Mucosa of stomach (tissue), 1 donor: ENCODE results near the gene PDZD2.

Experiments used
- H3K27me3 ChIP-seq: one replicate; pipeline ENCODE4 v1.7.0; 2013; ENCODE audit warnings: mild to moderate bottlenecking, low read length; ENCODE audit not compliant: control insufficient read depth, insufficient read depth
- H3K36me3 ChIP-seq: one replicate; pipeline ENCODE4 v1.7.0; 2013; ENCODE audit warnings: low read length; ENCODE audit not compliant: control insufficient read depth, insufficient read depth
- H3K4me1 ChIP-seq: one replicate; pipeline ENCODE4 v1.7.0; 2013; ENCODE audit warnings: mild to moderate bottlenecking, low read length; ENCODE audit not compliant: control insufficient read depth, insufficient read depth
- H3K4me3 ChIP-seq: one replicate; pipeline ENCODE4 v1.7.0; 2013; ENCODE audit warnings: low read length
- H3K9ac ChIP-seq: one replicate; pipeline ENCODE4 v1.7.0; 2013; ENCODE audit warnings: mild to moderate bottlenecking, low read length, moderate library complexity
- H3K9me3 ChIP-seq: one replicate; pipeline ENCODE4 v1.7.0; 2013; ENCODE audit warnings: mild to moderate bottlenecking, low read length, moderate library complexity; ENCODE audit not compliant: control insufficient read depth
- donor health status: Pancreatic carcinoma.

The PDZD2 gene

DNA sequence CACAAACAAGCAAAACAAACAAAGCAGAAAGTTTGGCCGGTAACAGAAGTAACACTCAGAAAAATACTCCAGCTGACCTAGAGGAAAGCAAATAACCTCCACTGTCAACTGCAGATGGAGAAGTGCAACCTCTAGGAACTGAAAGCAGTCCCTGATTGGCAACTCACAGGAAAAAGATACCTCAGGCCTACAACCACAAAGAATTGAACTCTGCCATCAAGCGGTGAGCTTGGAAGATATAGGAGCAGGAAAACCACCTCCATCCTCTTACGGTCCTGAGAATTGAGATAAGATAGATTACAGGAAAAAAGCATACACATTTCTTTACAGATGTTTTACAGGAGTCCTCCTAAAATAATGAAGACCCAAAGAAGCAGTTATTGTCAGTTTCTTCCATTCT, 184.5 kb downstream of the PDZD2 start:
- Histone ChIP-seq H3K36me3 (no peaks in the 10 kb centered on the region), H3K4me1 (no peaks in the 10 kb centered on the region), H3K4me3 (no peak overlapping the region), H3K9ac (no peak overlapping the region), H3K27me3 (peaks cover 3% of the 10 kb centered on the region), H3K9me3 (no peaks in the 10 kb centered on the region)

DNA sequence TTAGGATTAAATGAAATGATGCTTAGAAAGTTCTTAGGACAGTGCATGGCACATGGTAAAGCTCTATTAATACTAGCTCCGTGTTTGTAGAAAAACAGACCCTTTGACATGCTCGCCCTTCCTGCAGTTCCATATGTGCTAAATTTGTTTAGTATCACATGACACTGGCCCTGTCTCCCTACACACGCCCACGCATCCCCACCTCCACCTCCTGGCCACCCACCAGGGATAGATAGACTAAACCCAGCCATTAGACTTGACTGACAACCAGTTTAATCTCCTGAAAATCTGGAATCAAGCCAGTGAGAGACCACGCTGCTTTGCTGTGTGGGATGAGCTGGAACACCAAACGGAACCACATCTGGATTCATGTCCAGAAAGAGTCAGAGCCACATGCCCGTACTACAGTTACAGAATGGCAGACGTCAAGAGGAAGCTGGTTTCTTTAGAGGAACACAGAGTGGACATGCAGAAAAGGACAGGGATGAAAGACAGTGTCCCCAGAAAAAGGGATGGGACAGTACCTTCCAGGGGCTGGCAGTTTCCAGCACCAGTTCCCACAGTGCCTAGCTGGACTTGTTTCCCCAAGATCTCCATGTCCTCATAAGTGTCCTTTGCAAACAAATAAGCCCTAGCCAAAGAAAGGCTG, 186.1 kb downstream of the PDZD2 start:
- Histone ChIP-seq H3K27me3 (peaks cover 3% of the 10 kb centered on the region), H3K4me1 (no peaks in the 10 kb centered on the region), H3K36me3 (no peaks in the 10 kb centered on the region), H3K9me3 (no peaks in the 10 kb centered on the region), H3K9ac (no peak overlapping the region), H3K4me3 (no peak overlapping the region)

- H3K27me3 ChIP-seq, result peaks cover 3% of the 10 kb centered on the region
- H3K36me3 ChIP-seq, result no peaks in the 10 kb centered on the region
- H3K4me3 ChIP-seq, result no peak overlapping the region
- H3K9ac ChIP-seq, result no peak overlapping the region
- no peaks in the 10 kb centered on the region for H3K4me1 ChIP-seq
- H3K9me3 ChIP-seq, result no peaks in the 10 kb centered on the region
Observed at GRCh38 chr5:31825518-31826068, 186.7 kb downstream of the PDZD2 start.

- Histone ChIP-seq H3K4me1 (no peaks in the 10 kb centered on the region), H3K9ac (no peak overlapping the region), H3K36me3 (no peaks in the 10 kb centered on the region), H3K9me3 (no peaks in the 10 kb centered on the region), H3K27me3 (peaks cover 3% of the 10 kb centered on the region), H3K4me3 (no peak overlapping the region)
Observed at GRCh38 chr5:31827867-31828266, 188.9 kb downstream of the PDZD2 start.

GRCh38 chr5:31832966-31833365, 194.0 kb downstream of the PDZD2 start:
- Histone ChIP-seq H3K27me3 (no peaks in the 10 kb centered on the region), H3K36me3 (no peaks in the 10 kb centered on the region), H3K4me3 (no peak overlapping the region), H3K4me1 (no peaks in the 10 kb centered on the region), H3K9ac (no peak overlapping the region), H3K9me3 (no peaks in the 10 kb centered on the region)

DNA sequence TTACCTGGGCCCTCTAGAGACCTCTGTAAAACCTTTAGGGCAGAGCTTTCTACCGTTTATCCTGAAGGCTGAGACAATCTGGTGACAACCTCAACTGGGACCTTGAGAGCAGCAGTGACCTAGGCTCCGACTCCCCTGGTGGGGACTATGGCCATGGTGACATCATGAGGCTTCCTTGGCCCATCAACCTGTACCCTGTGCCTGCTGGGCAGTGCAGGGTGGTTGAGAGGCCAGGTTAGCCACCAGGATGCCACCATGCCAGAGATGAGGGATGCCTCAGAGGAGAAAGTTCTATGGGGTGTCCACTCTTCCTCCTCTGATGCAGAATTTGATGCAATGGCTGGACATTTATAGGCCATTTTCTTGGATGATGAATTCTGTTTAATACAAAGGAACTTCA, 194.8 kb downstream of the PDZD2 start:
- H3K9ac ChIP-seq, result no peak overlapping the region
- no peaks in the 10 kb centered on the region for H3K4me1 ChIP-seq
- no peaks in the 10 kb centered on the region for H3K27me3 ChIP-seq
- no peaks in the 10 kb centered on the region for H3K9me3 ChIP-seq
- no peak overlapping the region for H3K4me3 ChIP-seq
- no peaks in the 10 kb centered on the region for H3K36me3 ChIP-seq

DNA sequence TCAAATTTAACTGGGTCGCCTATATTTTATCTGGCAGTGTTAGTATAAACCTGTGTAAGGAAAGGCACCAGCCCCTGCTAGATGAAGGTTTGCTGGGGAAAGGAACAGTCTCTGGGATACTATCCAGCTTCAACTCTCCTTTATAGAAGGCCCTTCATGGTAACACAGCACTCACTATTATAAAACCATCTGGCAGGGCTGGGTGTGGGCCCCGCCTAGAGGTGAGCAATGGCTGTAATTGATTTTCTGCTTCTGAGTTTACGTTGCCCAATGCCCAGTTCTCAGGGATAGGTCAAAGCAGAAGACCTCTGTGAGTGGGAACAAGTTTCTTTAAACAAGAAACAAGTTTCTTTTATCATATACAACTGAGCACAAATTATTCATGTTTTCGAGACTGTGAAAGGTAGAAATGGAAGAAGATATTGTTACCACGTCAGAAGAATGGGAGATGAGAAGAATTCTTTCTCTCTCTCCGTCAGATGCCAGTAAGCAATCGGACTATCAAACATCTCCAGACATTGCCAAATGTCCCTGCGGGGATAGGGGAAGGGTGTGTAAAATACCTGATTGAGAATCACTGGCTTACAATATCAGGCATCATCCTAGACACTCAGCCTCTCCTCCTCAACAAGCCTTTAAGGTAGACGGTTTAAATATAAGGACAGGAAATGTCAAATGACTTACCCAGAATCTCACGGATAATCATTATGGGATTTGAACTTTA, 205.9 kb downstream of the PDZD2 start:
- no peaks in the 10 kb centered on the region for H3K9me3 ChIP-seq

GRCh38 chr5:31845361-31845760, 206.4 kb downstream of the PDZD2 start:
- H3K9ac ChIP-seq, result no peak overlapping the region
- H3K4me1 ChIP-seq, result no peaks in the 10 kb centered on the region
- no peak overlapping the region for H3K4me3 ChIP-seq
- H3K27me3 ChIP-seq, result no peaks in the 10 kb centered on the region
- H3K36me3 ChIP-seq, result no peaks in the 10 kb centered on the region
- no peaks in the 10 kb centered on the region for H3K9me3 ChIP-seq

More for the DNA sequence above, 205.9 kb downstream of the PDZD2 start:
- no peaks in the 10 kb centered on the region for H3K36me3 ChIP-seq
- H3K4me3 ChIP-seq, result no peak overlapping the region
- H3K9ac ChIP-seq, result no peak overlapping the region
- no peaks in the 10 kb centered on the region for H3K27me3 ChIP-seq
- no peaks in the 10 kb centered on the region for H3K4me1 ChIP-seq

GRCh38 chr5:31846934-31847333, 208.0 kb downstream of the PDZD2 start:
- Histone ChIP-seq H3K36me3 (no peaks in the 10 kb centered on the region), H3K27me3 (no peaks in the 10 kb centered on the region), H3K4me3 (no peak overlapping the region), H3K9ac (no peak overlapping the region), H3K9me3 (no peaks in the 10 kb centered on the region), H3K4me1 (no peaks in the 10 kb centered on the region)

DNA sequence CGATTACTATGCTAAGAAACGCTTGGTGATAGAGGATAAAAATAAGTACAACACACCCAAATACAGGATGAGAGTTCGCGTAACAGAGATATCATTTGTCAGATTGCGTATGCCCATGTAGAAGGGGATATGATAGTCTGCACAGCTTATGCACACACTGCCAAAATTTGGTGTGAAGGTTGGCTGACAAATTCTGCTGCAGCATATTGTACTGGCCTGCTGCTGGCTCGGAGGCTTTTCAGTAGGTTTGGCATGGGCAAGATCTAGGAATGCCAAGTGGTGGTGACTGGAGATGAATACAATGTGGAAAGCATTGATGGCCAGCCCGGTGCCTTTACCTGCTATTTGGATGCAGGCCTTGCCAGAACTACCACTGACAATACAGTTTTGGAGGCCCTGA, 208.4 kb downstream of the PDZD2 start:
- no peaks in the 10 kb centered on the region for H3K27me3 ChIP-seq
- H3K9me3 ChIP-seq, result no peaks in the 10 kb centered on the region
- no peak overlapping the region for H3K4me3 ChIP-seq
- no peak overlapping the region for H3K9ac ChIP-seq
- H3K4me1 ChIP-seq, result no peaks in the 10 kb centered on the region
- no peaks in the 10 kb centered on the region for H3K36me3 ChIP-seq

DNA sequence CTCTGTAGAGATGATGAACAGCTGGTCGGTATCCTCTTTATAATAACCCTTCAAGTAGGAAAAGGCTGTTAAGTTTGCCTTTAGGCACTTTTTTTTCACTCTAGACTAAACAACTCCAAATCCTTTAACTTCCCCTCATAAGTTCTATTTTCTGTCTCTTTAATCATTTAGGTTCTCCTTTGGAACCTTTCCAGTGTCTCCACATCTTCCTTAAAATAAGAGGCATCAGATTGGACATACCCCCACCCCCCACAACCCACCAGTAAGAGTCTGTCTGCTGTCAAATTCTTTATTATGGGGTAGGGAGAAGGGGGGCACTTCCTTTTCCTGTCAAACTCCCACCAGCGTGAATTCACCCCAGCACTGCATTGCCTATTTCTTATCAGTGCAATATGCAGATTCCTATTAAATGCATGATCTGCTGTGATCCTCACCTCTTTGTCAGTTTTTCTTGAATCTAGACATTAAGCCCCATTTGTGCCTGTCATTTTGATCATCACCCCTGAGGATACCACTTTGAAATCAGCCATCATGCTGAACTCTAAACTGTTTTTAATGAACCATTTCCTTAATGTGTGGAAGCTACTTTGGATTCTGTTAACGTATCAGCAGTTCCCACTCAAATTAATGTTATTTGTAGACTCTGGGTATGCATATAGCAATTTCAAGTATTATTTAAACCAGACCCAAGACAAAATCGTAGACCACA, 212.2 kb downstream of the PDZD2 start:
- Histone ChIP-seq H3K9ac (no peak overlapping the region), H3K36me3 (no peaks in the 10 kb centered on the region), H3K9me3 (no peaks in the 10 kb centered on the region), H3K4me1 (peaks cover 21% of the 10 kb centered on the region), H3K27me3 (no peaks in the 10 kb centered on the region), H3K4me3 (no peak overlapping the region)
